Measurements from ENCODE around the gene ACP5.
A peak's percentile ranks its signal among the peaks of the same experiment; 100 is the strongest.
"Not testable (repeated sequence)": the region's sequence is repeated elsewhere in the genome, so short reads cannot be mapped to it uniquely, and the experiment has no call there.

Gene ACP5

GRCh38 chr19:11606484-11606883 is 29.0 kb upstream of the ACP5 start:
- DNase-seq (ENCODE audit: low read depth, low spot score) = no peak
- no peak overlapping the region for H3K4me3 ChIP-seq
- TF ChIP-seq FOXP2 (optimal IDR thresholded peaks at IDR 0.05; ENCODE audit: control extremely low read depth, extremely low read length, insufficient read depth) (no peak), EZH2 (IDR thresholded peaks at IDR 0.05) (no peak), POLR2AphosphoS5 (IDR thresholded peaks at IDR 0.05; ENCODE audit: borderline replicate concordance, low read depth, low read length) (no peak)
- no peak overlapping the region for H3K27ac ChIP-seq
- H3K9me3 ChIP-seq (ENCODE audit: low read depth, low read length) = peaks cover 6% of the 10 kb centered on the region
- H3K36me3 ChIP-seq (ENCODE audit: insufficient read depth, low read length) = peaks cover 53% of the 10 kb centered on the region
- H3K9ac ChIP-seq (ENCODE audit: insufficient read length) = no peak overlapping the region

GRCh38 chr19:11599704-11600103 is 22.3 kb upstream of the ACP5 start:
- H3K36me3 ChIP-seq (ENCODE audit: insufficient read depth, low read length) = peaks cover 45% of the 10 kb centered on the region
- H3K9me3 ChIP-seq (ENCODE audit: low read depth, low read length); DNase-seq (ENCODE audit: low read depth, low spot score); H3K9ac ChIP-seq (ENCODE audit: insufficient read length); H3K27ac ChIP-seq; H3K4me3 ChIP-seq: not testable (repeated sequence)

- Histone ChIP-seq H3K9me3 (ENCODE audit: low read depth, low read length) (peaks cover 3% of the 10 kb centered on the region; the same call in 1 of the 2 replicates), H3K4me3 (peak overlapping the region; percentile 90), H3K9ac (ENCODE audit: insufficient read length) (no peak overlapping the region), H3K27ac (no peak overlapping the region), H3K36me3 (ENCODE audit: insufficient read depth, low read length) (peaks cover 35% of the 10 kb centered on the region)
- DNase-seq (ENCODE audit: low read depth, low spot score) = no peak
- TF ChIP-seq EZH2 (IDR thresholded peaks at IDR 0.05) (no peak), FOXP2 (optimal IDR thresholded peaks at IDR 0.05; ENCODE audit: control extremely low read depth, extremely low read length, insufficient read depth) (no peak), POLR2AphosphoS5 (IDR thresholded peaks at IDR 0.05; ENCODE audit: borderline replicate concordance, low read depth, low read length) (no peak)
Observed at GRCh38 chr19:11598746-11599145, 21.3 kb upstream of the ACP5 start.

GRCh38 chr19:11598103-11598483 is 20.6 kb upstream of the ACP5 start:
- peaks cover 30% of the 10 kb centered on the region for H3K36me3 ChIP-seq (ENCODE audit: insufficient read depth, low read length)
- H3K4me3 ChIP-seq = peak overlapping the region; percentile 90
- no peak overlapping the region for H3K27ac ChIP-seq
- DNase-seq (ENCODE audit: low read depth, low spot score) = no peak
- TF ChIP-seq POLR2AphosphoS5 (IDR thresholded peaks at IDR 0.05; ENCODE audit: borderline replicate concordance, low read depth, low read length) = no peak
- TF ChIP-seq FOXP2 (optimal IDR thresholded peaks at IDR 0.05; ENCODE audit: control extremely low read depth, extremely low read length, insufficient read depth) = no peak
- TF ChIP-seq EZH2 (IDR thresholded peaks at IDR 0.05) = no peak
- H3K9me3 ChIP-seq (ENCODE audit: low read depth, low read length) = peaks cover 3% of the 10 kb centered on the region; the same call in 1 of the 2 replicates
- H3K9ac ChIP-seq (ENCODE audit: insufficient read length) = peak overlapping the region; percentile 95

- Histone ChIP-seq H3K27ac (peak within 1 kb of the TSS; percentile 88), H3K4me3 (peak within 1 kb of the TSS; percentile 90), H3K36me3 (ENCODE audit: insufficient read depth, low read length) (peaks cover 23% of the 10 kb centered on the region), H3K9me3 (ENCODE audit: low read depth, low read length) (0 out of 2 replicates have a peak, but pooled peaks cover 3% of the 10 kb centered on the region), H3K9ac (ENCODE audit: insufficient read length) (peak within 1 kb of the TSS; percentile 95)
- DNase-seq (ENCODE audit: low read depth, low spot score) = peak; percentile 76
- TF ChIP-seq EZH2 (IDR thresholded peaks at IDR 0.05) (no peak), FOXP2 (optimal IDR thresholded peaks at IDR 0.05; ENCODE audit: control extremely low read depth, extremely low read length, insufficient read depth) (peak; percentile 18), POLR2AphosphoS5 (IDR thresholded peaks at IDR 0.05; ENCODE audit: borderline replicate concordance, low read depth, low read length) (peak; percentile 99)
Observed at GRCh38 chr19:11597202-11598102, 20.0 kb upstream of the ACP5 start, which contains the start of gene ZNF627. TSS of gene ZNF627 (plus strand) at chr19:11597483. CDS start at chr19:11597628, 145 bp downstream.

- H3K27ac ChIP-seq = no peak overlapping the region
Observed at GRCh38 chr19:11596156-11596555, 18.7 kb upstream of the ACP5 start.

GRCh38 chr19:11594084-11594483 is 16.6 kb upstream of the ACP5 start:
- no peak overlapping the region for H3K27ac ChIP-seq

More at GRCh38 chr19:11596156-11596555, 18.7 kb upstream of the ACP5 start:
- no peak for DNase-seq (ENCODE audit: low read depth, low spot score)
- peaks cover 18% of the 10 kb centered on the region for H3K36me3 ChIP-seq (ENCODE audit: insufficient read depth, low read length)
- TF ChIP-seq FOXP2 (optimal IDR thresholded peaks at IDR 0.05; ENCODE audit: control extremely low read depth, extremely low read length, insufficient read depth) (no peak), POLR2AphosphoS5 (IDR thresholded peaks at IDR 0.05; ENCODE audit: borderline replicate concordance, low read depth, low read length) (no peak), EZH2 (IDR thresholded peaks at IDR 0.05) (no peak)
- no peaks in the 10 kb centered on the region for H3K9me3 ChIP-seq (ENCODE audit: low read depth, low read length)
- no peak overlapping the region for H3K9ac ChIP-seq (ENCODE audit: insufficient read length)
- no peak overlapping the region for H3K4me3 ChIP-seq

GRCh38 chr19:11587975-11588631 is 10.7 kb upstream of the ACP5 start:
- no peak for TF ChIP-seq FOXP2 (optimal IDR thresholded peaks at IDR 0.05; ENCODE audit: control extremely low read depth, extremely low read length, insufficient read depth)
- TF ChIP-seq EZH2 (IDR thresholded peaks at IDR 0.05) = no peak
- no peak for TF ChIP-seq POLR2AphosphoS5 (IDR thresholded peaks at IDR 0.05; ENCODE audit: borderline replicate concordance, low read depth, low read length)
- Histone ChIP-seq H3K4me3 (peak overlapping the region; percentile 29; the same call in 1 of the 2 replicates), H3K9ac (ENCODE audit: insufficient read length) (no peak overlapping the region), H3K36me3 (ENCODE audit: insufficient read depth, low read length) (no peaks in the 10 kb centered on the region), H3K9me3 (ENCODE audit: low read depth, low read length) (no peaks in the 10 kb centered on the region), H3K27ac (no peak overlapping the region)
- DNase-seq (ENCODE audit: low read depth, low spot score) = no peak

More at GRCh38 chr19:11594084-11594483, 16.6 kb upstream of the ACP5 start:
- H3K4me3 ChIP-seq = no peak overlapping the region
- TF ChIP-seq POLR2AphosphoS5 (IDR thresholded peaks at IDR 0.05; ENCODE audit: borderline replicate concordance, low read depth, low read length) (no peak), FOXP2 (optimal IDR thresholded peaks at IDR 0.05; ENCODE audit: control extremely low read depth, extremely low read length, insufficient read depth) (no peak), EZH2 (IDR thresholded peaks at IDR 0.05) (no peak)
- DNase-seq (ENCODE audit: low read depth, low spot score) = no peak
- H3K9me3 ChIP-seq (ENCODE audit: low read depth, low read length) = no peaks in the 10 kb centered on the region
- no peak overlapping the region for H3K9ac ChIP-seq (ENCODE audit: insufficient read length)
- H3K36me3 ChIP-seq (ENCODE audit: insufficient read depth, low read length) = peaks cover 5% of the 10 kb centered on the region
